Measurements from ENCODE around the gene RARB.

Gene RARB

DNA sequence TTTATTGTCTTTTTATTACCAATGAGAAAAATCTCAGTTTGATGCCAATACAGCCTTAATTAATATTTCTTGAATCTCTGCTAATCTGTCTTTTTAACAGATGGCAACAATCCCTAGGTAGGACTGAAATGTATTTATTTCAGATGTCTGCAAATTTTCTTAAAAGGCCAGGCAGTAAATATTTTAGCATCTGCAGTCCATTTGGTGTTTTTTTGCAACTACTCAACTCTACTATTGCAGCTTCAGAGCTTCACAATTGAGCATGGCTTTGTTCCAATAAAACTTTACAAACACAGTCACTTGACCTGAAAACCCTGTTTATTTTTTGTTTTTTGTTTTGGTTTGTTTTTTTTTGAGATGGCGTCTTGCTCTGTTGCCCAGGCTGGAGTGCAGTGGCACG lies 82.7 kb downstream of the RARB start:
- DNase-seq, result no peak

DNA sequence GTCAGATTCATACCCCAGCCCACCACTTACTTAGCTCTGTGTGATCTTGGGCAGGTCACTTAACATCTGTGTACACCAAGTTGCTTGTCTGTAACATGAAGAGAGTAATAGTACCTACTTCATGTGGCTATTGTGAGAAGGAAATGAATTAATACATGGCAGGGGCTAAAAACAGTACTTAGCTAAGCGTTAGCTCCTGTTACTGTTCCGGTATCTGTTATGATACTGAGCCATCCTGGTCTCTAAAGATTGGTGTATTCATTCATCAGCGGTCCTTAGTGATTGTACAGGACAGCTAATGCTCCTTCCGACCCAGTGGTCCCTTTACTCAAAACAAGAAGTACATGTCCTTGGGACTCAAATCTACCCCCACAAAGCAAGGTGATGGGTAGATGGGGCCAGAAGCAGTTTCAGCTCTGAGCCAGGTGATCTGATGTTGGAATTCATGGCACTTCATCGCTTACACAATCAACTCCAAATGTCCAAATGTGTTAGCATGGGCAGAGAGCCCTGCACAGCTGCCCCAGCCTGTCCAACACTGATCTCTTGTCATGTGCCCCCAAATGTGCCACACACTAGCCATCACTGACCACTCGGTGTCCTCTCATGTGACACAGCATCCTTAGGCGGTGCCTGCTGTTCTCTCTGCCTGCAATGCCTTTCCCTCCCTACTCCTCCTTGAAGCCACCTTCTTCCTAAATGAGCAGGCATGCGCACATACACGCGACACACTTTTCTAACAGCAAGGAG lies 84.1 kb downstream of the RARB start:
- no peak for DNase-seq

DNA sequence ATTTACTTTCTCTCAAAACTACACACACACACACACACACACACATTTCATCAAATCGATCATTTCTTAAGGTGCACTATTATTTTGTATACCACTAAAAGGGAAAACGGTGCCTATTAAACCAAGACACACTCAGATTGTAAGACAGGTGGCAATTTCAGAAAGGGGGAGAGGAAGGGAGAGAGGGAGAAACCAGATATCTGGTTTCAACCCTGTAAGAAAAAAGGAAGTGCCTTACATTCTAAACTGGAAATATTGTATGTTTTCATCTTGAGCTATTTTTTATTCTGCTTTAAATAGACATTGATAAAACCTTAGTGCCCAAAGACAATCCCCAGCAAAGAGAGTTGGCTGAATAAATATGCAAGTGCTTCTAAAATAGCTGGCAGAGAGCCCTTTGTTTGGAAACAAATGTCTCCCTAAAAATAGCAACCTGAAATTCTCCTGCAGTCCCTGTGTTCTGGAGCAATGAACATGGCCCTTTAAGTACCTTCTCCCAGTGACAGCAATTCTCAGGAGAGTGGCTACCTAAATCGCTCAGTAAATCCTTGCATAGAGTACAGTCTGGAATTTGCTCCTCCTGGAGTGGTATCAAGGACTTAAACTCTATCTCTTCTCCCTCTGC lies 85.7 kb downstream of the RARB start:
- DNase-seq, result no peak

GRCh38 chr3:25515171-25515570 lies 87.1 kb downstream of the RARB start:
- no peak for DNase-seq

DNA sequence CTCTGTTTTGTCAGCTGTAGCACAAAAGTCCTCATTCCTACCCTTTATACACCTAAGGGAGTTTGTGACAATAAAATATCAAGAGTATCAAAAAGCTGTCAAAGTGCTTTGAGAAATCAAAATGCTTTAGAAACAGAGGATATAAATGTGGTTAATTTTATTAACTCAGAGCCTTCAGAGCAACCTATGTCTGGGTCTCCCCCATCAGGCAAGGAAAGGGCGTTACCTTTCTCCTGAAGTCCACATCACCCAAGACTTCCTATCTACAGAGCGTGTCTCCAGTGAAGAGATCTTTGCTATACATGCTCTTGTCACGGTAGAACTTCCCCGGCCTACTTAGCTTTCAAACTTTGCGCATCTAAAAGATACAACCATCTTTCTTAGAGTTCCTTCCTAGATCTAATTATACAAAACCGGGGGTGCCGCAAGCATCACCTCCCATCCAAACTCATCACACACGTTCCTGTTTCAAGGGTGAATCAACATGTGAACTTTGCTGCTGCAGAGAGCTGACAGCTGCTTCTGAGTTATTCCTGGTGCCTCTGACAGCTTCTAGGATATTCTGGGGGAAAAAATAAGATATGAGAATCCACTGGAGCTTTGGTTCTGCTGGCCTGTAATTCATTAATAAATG lies 93.0 kb downstream of the RARB start:
- no peak for DNase-seq

DNA sequence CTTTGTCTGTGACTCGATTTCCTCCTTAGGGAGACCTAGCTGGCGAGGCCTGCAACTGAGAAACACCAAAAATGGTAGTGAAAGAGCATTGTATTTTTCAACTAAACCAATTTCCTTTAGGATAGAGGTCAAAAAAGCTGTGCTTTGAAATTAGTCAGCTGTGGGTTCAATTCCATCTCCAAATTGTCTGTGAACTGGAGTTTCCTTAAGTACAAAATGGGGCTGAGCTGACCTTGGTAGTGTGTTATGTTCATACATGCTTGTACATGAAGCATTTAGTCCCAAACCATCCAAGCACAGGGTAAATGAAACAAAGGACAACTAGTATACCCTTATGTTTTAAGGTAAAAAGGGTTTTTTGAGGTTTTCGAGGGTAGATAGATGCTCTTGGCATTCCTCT lies 99.3 kb downstream of the RARB start:
- DNase-seq, result no peak

DNA sequence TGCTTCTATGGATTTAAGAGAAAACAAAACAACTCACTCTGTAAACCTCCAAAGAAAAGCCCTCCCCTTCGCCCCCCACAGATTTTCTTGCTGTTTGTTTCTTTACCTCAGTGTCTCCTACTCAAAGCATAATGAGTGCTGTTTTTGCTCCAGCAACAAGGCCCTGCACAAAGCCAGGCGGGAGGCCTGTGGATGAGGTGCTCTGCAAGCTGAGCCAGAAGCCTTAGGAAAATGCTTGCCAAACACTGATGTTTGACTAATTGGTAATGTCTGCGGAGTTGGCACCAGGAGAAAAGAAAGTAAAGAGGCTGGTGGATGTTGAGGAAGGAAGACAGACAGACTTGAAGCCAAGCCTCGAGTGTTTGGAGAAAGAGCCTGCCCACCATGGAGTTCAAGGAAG lies 99.7 kb downstream of the RARB start:
- no peak for DNase-seq

DNA sequence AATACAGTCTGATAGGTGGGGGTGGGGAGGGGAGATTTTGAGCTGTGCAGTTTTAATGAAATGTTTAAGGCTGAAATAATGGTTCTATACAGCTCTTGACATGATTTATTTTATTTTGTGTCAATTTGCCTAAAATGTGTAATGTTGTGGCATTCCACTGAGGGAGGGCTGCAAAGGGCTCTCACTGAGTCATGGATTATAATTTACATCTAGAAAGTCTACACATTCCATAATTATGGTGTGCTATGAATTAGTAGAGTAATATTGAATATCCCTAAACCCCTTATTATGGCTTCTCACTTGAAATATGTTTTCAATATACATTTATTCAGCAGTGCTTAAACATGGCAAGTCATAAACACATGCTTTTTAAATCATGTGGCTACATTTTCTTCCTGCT lies 103.9 kb downstream of the RARB start:
- no peak for DNase-seq

GRCh38 chr3:25532431-25533162 lies 104.5 kb downstream of the RARB start:
- DNase-seq, result peak; percentile 41

DNA sequence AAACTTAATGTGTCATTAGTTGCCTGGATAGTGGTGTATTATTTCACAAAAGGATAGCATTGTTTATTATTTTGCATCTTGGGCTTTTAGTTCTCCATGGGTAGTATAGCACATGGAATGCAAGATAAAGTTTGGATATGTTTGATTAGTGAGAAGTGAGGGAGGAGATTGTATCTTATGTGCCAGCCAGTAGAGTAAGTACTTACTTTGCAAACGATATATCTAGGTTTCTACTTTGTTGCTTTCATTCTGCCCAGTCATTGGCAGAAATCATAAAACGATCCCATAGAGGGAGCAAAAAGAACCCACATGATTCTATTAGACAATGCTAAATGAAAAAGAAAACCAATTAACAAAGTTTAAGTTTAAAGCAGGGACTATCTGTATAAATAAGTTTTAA lies 105.3 kb downstream of the RARB start:
- DNase-seq, result no peak

GRCh38 chr3:25534007-25534406 lies 105.9 kb downstream of the RARB start:
- DNase-seq, result no peak

DNA sequence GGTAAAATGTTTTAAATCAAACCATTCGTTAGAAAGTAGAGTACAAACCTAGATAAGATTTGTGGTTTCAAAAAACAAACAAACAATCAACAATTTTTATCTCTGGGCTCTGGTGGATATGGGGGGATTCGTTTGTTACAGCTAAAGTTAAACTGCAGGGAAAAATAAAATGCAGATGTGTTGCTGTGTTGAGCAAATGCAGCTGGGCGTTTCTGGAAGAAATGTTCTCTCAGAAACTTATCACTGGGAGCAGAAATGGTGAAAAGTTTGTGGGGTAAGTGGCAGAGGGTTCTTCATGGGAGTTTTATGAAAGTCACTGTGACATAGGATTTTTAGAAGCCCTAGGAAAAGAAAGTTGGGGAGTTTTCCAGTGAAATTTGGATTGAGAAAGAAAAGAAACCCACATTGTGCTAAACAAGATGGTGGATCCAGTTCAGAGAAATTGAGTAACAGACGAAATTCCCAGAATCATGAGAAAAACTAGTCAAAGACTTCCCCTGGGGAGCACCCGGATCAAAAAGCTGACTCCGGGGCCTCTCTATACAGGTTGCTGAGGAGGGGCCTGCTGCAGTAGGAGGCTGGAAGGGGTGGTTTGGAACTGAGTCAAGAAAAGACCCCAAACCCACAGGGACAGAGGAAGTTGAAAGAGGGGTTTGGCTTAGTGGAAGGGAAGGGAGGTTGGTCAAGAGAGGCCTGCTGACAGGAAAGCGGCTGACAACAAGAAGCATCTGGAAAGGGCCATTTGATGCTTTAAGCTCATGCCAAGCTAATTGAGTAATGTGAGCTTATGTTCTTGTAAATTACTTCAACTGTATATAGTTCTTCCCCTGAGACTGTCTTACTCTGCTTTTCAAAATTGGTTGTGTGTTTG lies 108.7 kb downstream of the RARB start:
- no peak for DNase-seq

DNA sequence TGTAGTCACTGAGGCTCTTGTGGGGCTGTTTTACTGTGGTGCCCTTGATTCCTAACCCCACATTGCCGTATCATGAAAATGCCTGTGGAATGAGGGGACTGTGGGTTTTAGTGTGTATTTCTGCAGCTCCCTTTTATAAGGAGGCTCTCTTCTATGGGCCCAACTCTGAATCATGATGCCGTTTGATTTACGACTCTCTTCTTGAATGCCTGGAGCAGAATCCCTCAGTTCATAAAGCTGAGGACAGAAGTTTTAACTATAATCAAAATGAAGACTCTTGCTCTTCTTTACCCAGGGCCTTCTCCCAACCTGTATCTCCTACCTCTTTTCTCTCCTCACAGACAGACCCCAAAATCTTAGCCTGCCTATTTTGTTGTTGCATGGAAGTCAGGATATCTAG lies 109.5 kb downstream of the RARB start:
- no peak for DNase-seq

DNA sequence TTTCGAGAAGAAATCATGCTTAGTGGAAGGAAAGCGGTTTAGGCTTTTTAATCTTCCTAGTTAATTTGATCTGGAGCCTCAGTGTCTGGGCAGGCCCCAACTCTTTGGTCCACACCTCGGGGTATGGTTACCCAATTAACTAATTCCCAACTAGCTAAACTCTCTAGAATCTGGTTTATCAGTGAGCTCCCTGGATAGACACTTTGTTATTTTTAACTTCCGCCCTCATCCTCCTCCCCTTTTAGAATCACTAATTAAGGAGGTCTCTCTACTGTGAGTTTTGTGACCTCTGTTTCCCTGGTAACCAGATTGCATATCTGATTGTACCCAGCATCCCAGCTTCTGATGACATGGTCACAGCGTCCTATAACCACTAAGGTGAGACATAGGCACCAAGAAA lies 112.2 kb downstream of the RARB start:
- no peak for DNase-seq

DNA sequence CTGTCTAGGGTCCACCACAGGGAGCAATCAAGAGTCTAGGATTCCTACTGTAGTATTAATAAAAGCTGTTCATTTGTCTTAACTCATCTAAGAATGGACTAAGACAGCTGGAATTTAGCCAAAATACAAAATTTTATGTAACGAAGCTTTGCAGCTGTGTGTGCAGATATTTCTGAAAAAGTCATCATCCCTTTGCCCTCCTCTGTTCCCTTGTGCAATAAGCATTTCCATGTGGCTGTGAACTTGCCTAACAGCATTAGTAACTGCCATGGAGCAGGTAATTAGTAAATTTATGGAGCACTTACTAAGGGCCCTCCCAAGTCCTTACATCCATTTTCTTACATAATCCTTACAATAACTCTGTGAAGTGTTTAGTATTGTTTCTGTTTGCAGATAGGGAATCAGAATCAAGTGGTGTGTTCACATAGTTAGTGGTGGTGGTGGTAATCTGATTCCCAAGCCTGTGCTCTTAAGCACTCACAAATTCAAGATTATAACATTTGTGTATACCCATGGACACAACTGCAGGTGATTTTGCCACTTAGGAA lies 114.5 kb downstream of the RARB start:
- DNase-seq, result no peak

DNA sequence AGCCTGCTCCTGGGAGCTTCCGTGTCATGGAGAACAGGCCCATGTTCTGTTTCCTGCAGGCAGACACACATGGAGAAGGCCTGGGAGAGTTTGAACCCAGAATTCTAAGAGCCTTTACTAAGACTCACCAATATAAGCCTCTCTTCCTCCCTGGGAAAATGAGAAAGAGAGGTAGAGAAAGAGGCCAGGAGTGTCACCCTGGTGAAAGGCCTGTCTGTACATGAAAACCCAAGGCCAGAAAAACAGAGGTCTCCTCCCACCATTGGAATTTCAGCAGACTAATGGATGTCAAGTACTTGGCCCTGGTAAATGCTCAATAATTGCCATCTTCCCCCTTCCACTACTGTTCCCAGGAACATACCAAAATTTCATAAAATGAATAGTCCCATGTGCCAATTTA lies 119.0 kb downstream of the RARB start:
- DNase-seq, result no peak

GRCh38 chr3:25547943-25548674 lies 120.0 kb downstream of the RARB start:
- no peak for DNase-seq

DNA sequence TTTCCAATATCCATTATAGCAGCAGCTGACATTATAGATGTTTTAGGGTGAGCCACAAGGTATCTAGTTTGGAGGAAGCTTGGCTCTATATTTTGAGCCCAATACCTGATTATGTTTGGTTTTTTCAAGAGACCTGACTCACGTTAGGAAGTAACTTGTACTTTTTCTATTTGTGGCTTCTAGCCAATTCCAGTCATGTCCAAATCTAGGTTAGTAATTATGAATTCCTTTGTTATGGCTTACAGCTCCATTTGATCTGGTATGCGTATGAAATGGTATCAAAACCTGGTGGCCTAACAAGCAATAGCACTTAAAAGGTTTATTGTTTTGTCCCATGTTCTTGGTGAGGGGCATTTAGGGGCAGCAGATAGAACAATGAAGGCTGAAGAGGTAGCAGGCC lies 120.8 kb downstream of the RARB start:
- no peak for DNase-seq

DNA sequence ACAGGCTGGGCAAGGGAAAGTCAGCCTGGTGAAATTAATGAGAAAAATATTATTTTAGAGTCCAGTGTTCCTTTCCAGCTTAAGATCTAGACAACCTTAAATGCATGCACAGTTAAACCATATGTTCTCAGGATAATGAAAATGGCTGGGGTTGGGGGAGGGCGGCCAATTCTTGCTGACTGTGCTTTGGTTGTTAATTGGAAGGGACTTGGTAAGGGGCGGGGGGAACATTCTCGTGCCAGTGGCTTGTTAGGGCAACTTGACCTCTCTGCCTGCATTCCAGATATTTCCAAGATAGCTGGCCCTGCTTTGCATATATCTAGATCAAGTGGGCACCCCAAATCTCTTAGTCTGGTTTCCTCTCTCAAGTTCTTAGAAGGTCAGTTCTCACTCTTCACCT lies 124.2 kb downstream of the RARB start:
- no peak for DNase-seq

DNA sequence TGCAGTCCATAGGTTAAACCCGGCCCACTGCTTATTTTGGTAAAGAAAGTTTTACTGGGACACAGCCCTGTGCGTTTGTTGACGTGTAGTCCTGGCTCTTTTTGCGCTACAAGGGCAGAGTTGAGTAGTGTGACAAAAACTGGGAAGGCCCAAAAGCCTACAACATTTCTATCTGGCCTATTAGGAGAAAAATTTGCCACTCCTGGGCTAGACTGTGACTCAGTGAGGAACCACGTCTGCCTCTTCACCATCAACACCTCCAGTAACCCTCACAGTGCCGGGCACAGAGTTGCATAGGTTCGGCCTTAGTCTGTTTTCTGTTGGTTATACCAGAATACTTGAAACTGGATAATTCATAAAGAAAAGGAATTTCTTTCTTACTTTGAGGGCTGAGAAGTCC lies 126.3 kb downstream of the RARB start:
- DNase-seq, result no peak

DNA sequence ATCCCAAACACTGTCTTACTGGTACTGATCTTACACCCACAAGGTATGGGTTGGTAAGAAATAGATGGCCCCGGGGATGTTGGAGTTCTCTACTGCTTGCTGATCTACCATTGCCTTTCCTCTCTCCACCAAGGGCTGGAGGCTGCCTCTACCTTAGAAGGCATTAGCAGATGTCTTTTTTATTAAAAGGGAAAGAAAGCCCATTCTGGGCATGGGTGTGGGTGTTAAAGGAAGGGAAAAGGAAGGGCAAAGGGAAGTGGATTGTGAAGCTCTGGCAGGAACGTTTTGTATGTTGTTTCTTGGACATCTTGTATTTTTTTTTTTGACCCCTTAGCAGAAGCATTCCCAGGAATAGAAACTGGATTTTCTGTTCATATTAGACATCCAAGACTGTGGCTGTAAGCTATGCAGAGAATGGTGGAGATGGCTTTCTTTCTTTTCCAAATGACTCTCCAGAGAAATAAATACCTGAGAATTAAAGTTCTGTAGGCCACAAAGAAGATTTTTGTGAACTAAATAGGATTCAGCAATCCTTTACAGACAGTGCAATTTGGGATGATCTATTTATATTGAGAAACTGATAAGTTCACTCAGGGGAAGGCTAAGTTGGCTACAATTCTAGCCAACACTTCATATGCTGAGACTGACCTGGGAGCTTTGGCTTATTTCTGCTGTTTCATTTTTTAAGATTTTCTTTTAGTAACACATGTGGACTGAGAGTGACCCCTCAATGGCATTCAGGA lies 127.8 kb downstream of the RARB start:
- DNase-seq, result no peak
